Calu3 (cell line): ENCODE results near the gene PDCL3. TPM values are rescaled to one million over a fixed set of nuclear protein-coding genes. Genes with fewer than 3 reads are reported as not detected.

Source experiments
- BruUV-seq: library from RNA; stranded (reverse); fragments of 400-500 nt; replicated peaks from 2 replicates; lab custom pipeline; 2021; lab: Mats Ljungman, UMichigan
- CTCF ChIA-PET: fragments of 300-600 bp; sonication (Branson Sonifier 250); formaldehyde crosslinking; loops from one replicate; lab custom pipeline; 2022; ENCODE audit warnings: antibody characterized with exemption; lab: Charles Lee
- DNase-seq: peaks from one replicate; pipeline ENCODE4 v3.0.0; 2022
- H3K27ac Mint-ChIP-seq: one replicate; pipeline ENCODE4 v1.8.0; 2022; ENCODE audit warnings: mixed read lengths; ENCODE audit not compliant: unreplicated experiment
- H3K27me3 Mint-ChIP-seq: one replicate; pipeline ENCODE4 v1.8.0; 2022; ENCODE audit warnings: mixed read lengths; ENCODE audit not compliant: unreplicated experiment
- H3K36me3 Mint-ChIP-seq: one replicate; pipeline ENCODE4 v1.8.0; 2022; ENCODE audit warnings: mild to moderate bottlenecking, moderate library complexity, mixed read lengths; ENCODE audit not compliant: insufficient read depth, unreplicated experiment
- H3K4me1 Mint-ChIP-seq: one replicate; pipeline ENCODE4 v1.8.0; 2022; ENCODE audit warnings: mild to moderate bottlenecking, low read depth, mixed read lengths; ENCODE audit not compliant: unreplicated experiment
- H3K4me3 Mint-ChIP-seq: one replicate; pipeline ENCODE4 v1.8.0; 2022; ENCODE audit warnings: mild to moderate bottlenecking, low read depth, moderate library complexity, mixed read lengths; ENCODE audit not compliant: unreplicated experiment
- H3K9me3 Mint-ChIP-seq: one replicate; pipeline ENCODE4 v1.8.0; 2022; ENCODE audit warnings: low read depth, mixed read lengths; ENCODE audit not compliant: unreplicated experiment
- intact Hi-C: fragments of 100-400 bp; cut with micrococcal nuclease; formaldehyde crosslinking; loops from one replicate; pipeline ENCODE4 v1.10.0; 2022; ENCODE audit not compliant: unreplicated experiment
- total RNA-seq: library from RNA; stranded (reverse); gene quantifications from 2 replicates; pipeline ENCODE4 v1.2.3, GENCODE V29; 2022
- TF ChIP-seq, protein P1 (sequence below): fragments of 200-600 bp; IDR thresholded peaks from one replicate; pipeline ENCODE4 v1.8.0; 2022; ENCODE audit warnings: antibody characterized with exemption; ENCODE audit not compliant: unreplicated experiment

Gene PDCL3
- total RNA-seq, 1 experiment from 2014 or later = 23.0 TPM

DNA sequence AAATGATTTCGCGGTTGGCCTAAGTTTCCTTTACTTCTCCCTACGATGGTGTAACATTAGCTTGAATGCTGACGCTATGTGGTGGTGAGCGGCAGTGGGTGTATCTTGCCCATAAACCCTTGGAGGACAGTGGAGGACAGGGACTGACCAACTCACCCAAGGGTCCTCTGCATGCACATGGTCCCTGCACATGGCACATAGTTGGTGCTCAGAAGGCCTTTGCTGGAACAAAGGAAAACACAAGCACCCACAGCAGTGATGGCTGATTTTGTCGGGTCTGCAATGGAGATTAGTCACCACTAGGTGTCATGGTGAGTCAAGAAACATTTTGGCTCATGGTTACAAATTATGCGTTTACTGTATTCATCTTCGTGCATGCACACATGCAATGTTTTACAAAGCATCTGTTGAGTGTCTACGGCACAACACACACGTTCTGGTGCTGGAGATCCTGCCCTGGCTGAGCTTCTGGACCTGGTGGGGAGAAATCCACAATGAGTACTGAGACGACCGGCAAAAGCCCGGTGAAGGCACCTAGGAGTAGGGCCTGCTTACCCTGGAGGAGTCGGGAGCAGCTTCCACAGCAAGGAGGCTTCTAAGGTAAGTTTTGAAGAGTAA, 44.0 kb downstream of the PDCL3 start:
- peak; percentile 54 for DNase-seq
- BruUV-seq = no TSS peak
- H3K36me3 Mint-ChIP-seq = no peaks in the 10 kb centered on the region
- peak overlapping the region; percentile 24 for H3K4me3 Mint-ChIP-seq
- H3K27me3 Mint-ChIP-seq = no peaks in the 10 kb centered on the region
- no peaks in the 10 kb centered on the region for H3K9me3 Mint-ChIP-seq
- H3K27ac Mint-ChIP-seq = no peak overlapping the region
- peaks cover 8% of the 10 kb centered on the region for H3K4me1 Mint-ChIP-seq
- intact Hi-C loops = loop anchor here (1.0 kb wide), 1 partner anchor 377 kb away; no protein-coding TSS in a partner anchor
- CTCF ChIA-PET = interaction anchor here (0.6 to 1.0 kb wide), 4 partner anchors 185 to 452 kb away, joined by 3 read pairs; no protein-coding TSS in a partner anchor
- TF ChIP-seq, protein P1, sequence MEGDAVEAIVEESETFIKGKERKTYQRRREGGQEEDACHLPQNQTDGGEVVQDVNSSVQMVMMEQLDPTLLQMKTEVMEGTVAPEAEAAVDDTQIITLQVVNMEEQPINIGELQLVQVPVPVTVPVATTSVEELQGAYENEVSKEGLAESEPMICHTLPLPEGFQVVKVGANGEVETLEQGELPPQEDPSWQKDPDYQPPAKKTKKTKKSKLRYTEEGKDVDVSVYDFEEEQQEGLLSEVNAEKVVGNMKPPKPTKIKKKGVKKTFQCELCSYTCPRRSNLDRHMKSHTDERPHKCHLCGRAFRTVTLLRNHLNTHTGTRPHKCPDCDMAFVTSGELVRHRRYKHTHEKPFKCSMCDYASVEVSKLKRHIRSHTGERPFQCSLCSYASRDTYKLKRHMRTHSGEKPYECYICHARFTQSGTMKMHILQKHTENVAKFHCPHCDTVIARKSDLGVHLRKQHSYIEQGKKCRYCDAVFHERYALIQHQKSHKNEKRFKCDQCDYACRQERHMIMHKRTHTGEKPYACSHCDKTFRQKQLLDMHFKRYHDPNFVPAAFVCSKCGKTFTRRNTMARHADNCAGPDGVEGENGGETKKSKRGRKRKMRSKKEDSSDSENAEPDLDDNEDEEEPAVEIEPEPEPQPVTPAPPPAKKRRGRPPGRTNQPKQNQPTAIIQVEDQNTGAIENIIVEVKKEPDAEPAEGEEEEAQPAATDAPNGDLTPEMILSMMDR = peak; percentile 88

- BruUV-seq = no TSS peak
- CTCF ChIA-PET = interaction anchor here (0.8 to 1.5 kb wide), 7 partner anchors 142 to 402 kb away, joined by 3 to 10 read pairs (median 4); partner anchors contain the start of gene RPL31
Measured at GRCh38 chr2:100610381-100610831, 47.6 kb downstream of the PDCL3 start.

DNA sequence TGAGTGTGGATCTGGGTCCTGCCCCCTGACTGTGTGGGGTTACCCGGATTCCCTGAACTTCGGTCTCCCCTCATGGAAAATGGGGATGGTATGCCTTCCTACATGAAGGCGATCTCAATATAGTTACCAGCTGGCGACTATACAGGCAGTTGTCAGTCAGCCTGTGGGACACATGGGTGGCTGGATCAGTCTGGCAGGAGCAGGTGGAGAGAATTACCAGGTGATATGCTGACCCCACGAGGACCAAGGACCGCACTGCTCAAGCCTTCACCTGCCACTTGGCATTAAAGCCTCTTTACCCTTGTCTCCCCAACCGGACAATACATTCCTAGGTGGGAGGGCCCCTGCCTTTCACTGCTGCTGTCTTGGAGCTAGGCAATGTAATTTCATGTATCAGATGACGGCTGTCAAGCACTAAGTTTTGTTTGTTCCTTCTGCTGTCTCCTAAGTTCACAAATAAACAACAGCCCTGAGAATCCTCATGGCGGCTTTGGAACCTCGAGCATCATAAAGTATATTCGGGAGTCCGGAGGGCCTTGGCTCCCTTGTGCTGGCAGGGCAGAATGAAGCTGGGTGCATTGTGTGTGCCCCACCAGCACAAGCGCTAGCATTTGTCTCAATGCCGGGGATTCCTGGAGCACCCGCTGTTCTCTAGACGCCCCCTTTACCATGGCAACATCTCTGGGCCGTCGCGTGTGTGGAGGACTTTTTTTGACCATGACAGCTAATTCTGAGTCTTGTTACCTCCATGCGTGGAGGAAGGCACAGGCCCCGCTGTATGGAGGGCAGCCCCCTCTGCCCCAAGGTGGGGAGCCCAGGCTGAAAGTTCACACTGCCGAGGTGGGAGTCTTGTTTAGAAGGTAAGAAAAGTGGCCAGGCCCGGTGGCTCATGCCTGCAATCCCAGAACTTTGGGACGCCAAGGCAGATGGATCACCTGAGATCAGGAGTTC, 48.6 kb downstream of the PDCL3 start:
- no peaks in the 10 kb centered on the region for H3K36me3 Mint-ChIP-seq
- H3K27ac Mint-ChIP-seq = no peak overlapping the region
- no peaks in the 10 kb centered on the region for H3K9me3 Mint-ChIP-seq
- TF ChIP-seq, protein P1 = no peak
- H3K27me3 Mint-ChIP-seq = peaks cover 15% of the 10 kb centered on the region
- DNase-seq = no peak
- BruUV-seq = no TSS peak
- intact Hi-C loops = loop anchor here (5.0 to 10.0 kb wide), 2 partner anchors 123 to 216 kb away; no protein-coding TSS in a partner anchor
- H3K4me3 Mint-ChIP-seq = no peak overlapping the region
- H3K4me1 Mint-ChIP-seq = peaks cover 8% of the 10 kb centered on the region
- CTCF ChIA-PET = interaction anchor here (0.9 to 1.5 kb wide), 5 partner anchors 141 to 374 kb away, joined by 4 to 10 read pairs (median 5); no protein-coding TSS in a partner anchor

More at GRCh38 chr2:100610381-100610831, 47.6 kb downstream of the PDCL3 start:
- DNase-seq = peak; percentile 86
- H3K4me3 Mint-ChIP-seq = no peak overlapping the region
- H3K27ac Mint-ChIP-seq = no peak overlapping the region
- H3K27me3 Mint-ChIP-seq = peaks cover 15% of the 10 kb centered on the region
- H3K9me3 Mint-ChIP-seq = no peaks in the 10 kb centered on the region
- no peaks in the 10 kb centered on the region for H3K36me3 Mint-ChIP-seq
- TF ChIP-seq, protein P1 = peak; percentile 74
- H3K4me1 Mint-ChIP-seq = peaks cover 8% of the 10 kb centered on the region
- intact Hi-C loops = loop anchor here (5.0 to 10.0 kb wide), 2 partner anchors 124 to 217 kb away; no protein-coding TSS in a partner anchor

DNA sequence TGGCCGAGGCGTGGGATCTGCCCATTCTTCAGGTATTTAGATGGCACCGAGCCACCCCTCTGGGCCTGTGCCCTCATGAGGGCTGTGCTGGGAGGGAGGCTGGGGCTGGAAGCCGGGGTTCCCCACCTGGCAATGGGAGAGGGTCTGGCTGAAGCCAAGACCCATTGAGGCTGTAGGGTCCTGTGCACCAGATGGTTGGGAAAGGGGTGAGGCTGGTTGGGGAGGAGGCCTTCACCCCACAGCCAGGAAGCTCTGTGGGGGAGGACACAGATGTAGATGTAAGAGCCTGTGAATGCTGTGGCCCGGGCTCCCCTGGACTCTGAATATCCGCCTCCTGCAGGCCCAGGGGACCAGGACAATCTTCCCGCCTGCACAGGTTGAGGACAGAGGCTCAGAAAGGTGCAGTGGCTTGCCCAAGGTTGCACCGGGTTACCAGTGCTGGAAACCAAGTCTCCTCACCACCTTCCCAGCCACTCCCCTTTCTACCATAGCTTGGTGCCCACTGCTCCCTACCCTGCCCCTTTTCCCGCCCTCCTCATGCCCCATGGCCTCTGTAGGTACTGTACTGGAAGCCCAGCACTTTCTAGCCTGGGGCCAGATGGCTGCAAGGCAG, 49.7 kb downstream of the PDCL3 start:
- DNase-seq = no peak
- Mint-ChIP-seq H3K27ac (no peak overlapping the region), H3K9me3 (no peaks in the 10 kb centered on the region), H3K4me3 (no peak overlapping the region), H3K27me3 (peaks cover 15% of the 10 kb centered on the region), H3K36me3 (no peaks in the 10 kb centered on the region), H3K4me1 (no peaks in the 10 kb centered on the region)
- TF ChIP-seq, protein P1 = no peak
- CTCF ChIA-PET = no interaction called here
- intact Hi-C loops = loop anchor here (5.0 to 10.0 kb wide), 2 partner anchors 122 to 215 kb away; no protein-coding TSS in a partner anchor
- BruUV-seq = no TSS peak
